WTC11 (cell line): ENCODE data around the gene SLC41A3. TPM values are rescaled to one million over a fixed set of nuclear protein-coding genes. Genes with fewer than 3 reads are reported as not detected.

ENCODE experiments used
- ATAC-seq: fragments of 200-7000 bp; cut with Tn5 transposase; 2 replicates; pipeline ENCODE4 v1.10.0; 2021; ENCODE audit warnings: mild to moderate bottlenecking, moderate library complexity
- CTCF ChIA-PET: fragments of 300-600 bp; sonication (Branson Sonifier 250); formaldehyde crosslinking; loops from one replicate; lab custom pipeline; 2021; ENCODE audit warnings: antibody characterized with exemption; lab: Charles Lee
- POLR2A ChIA-PET: fragments of 350-600 bp; sonication (Branson Sonifier 250); formaldehyde crosslinking; loops from one replicate; lab custom pipeline; 2021; ENCODE audit warnings: antibody characterized with exemption; lab: Charles Lee
- DNase-seq: peaks from one replicate; pipeline ENCODE4 v3.0.0; 2021; ENCODE audit warnings: low spot score
- H3K27ac Mint-ChIP-seq: 2 replicates; pipeline ENCODE4 v1.8.0; 2021; ENCODE audit warnings: mixed read lengths
- H3K27me3 Mint-ChIP-seq: 2 replicates; pipeline ENCODE4 v1.8.0; 2021; ENCODE audit warnings: low read depth, mild to moderate bottlenecking, moderate library complexity, mixed read lengths
- H3K36me3 Mint-ChIP-seq: 2 replicates; pipeline ENCODE4 v1.8.0; 2021; ENCODE audit warnings: mixed read lengths
- H3K4me1 Mint-ChIP-seq: 2 replicates; pipeline ENCODE4 v1.8.0; 2022; ENCODE audit warnings: mixed read lengths
- H3K4me3 Mint-ChIP-seq: 2 replicates; pipeline ENCODE4 v1.8.0; 2021; ENCODE audit warnings: mild to moderate bottlenecking, moderate library complexity, mixed read lengths
- H3K9me3 Mint-ChIP-seq: 2 replicates; pipeline ENCODE4 v1.8.0; 2021; ENCODE audit warnings: mixed read lengths
- AR ChIP-seq: fragments of 250-450 bp; sonication (Bioruptor Pico); IDR thresholded peaks from 2 replicates; pipeline ENCODE4 v1.9.0; 2021; ENCODE audit warnings: mild to moderate bottlenecking
- CBFB ChIP-seq: sonication (generic); formaldehyde crosslinking; IDR thresholded peaks from 2 replicates; pipeline ENCODE4 v1.8.1; 2022; ENCODE audit warnings: mild to moderate bottlenecking, low read depth, missing genetic modification reagents
- CREM ChIP-seq: sonication (generic); formaldehyde crosslinking; IDR thresholded peaks from 2 replicates; pipeline ENCODE4 v1.8.1; 2022; ENCODE audit warnings: mild to moderate bottlenecking, missing genetic modification reagents, moderate library complexity
- E2F5 ChIP-seq: sonication (generic); formaldehyde crosslinking; IDR thresholded peaks from 2 replicates; pipeline ENCODE4 v1.8.1; 2022; ENCODE audit warnings: mild to moderate bottlenecking, moderate library complexity, missing genetic modification reagents
- ELF4 ChIP-seq: sonication (generic); formaldehyde crosslinking; IDR thresholded peaks from 2 replicates; pipeline ENCODE4 v1.8.1; 2022; ENCODE audit warnings: low read depth, mild to moderate bottlenecking, moderate library complexity, missing genetic modification reagents
- EMX1 ChIP-seq: fragments of 250-450 bp; sonication (Bioruptor Pico); IDR thresholded peaks from 2 replicates; pipeline ENCODE4 v1.8.0; 2021; ENCODE audit warnings: mild to moderate bottlenecking
- GRHL2 ChIP-seq: fragments of 250-450 bp; sonication (Bioruptor Pico); IDR thresholded peaks from 2 replicates; pipeline ENCODE4 v1.8.0; 2022; ENCODE audit warnings: mild to moderate bottlenecking, moderate library complexity; ENCODE audit not compliant: insufficient replicate concordance, severe bottlenecking
- KAT7 ChIP-seq: sonication (generic); formaldehyde crosslinking; IDR thresholded peaks from 2 replicates; pipeline ENCODE4 v1.8.1; 2023; ENCODE audit warnings: missing genetic modification reagents, mild to moderate bottlenecking, borderline replicate concordance
- MXD4 ChIP-seq: fragments of 250-450 bp; sonication (Bioruptor Pico); IDR thresholded peaks from 2 replicates; pipeline ENCODE4 v1.8.0; 2021; ENCODE audit warnings: mild to moderate bottlenecking, moderate library complexity, borderline replicate concordance
- NR2C2 ChIP-seq: sonication (generic); formaldehyde crosslinking; IDR thresholded peaks from 2 replicates; pipeline ENCODE4 v1.8.0; 2022; ENCODE audit warnings: mild to moderate bottlenecking, missing genetic modification reagents
- NR3C1 ChIP-seq: sonication (generic); formaldehyde crosslinking; conservative IDR thresholded peaks from 2 replicates; pipeline ENCODE4 v1.8.1; 2023; ENCODE audit warnings: low read depth, mild to moderate bottlenecking, missing genetic modification reagents
- SMAD4 ChIP-seq: sonication (generic); formaldehyde crosslinking; IDR thresholded peaks from 2 replicates; pipeline ENCODE4 v1.8.0; 2022; ENCODE audit warnings: mild to moderate bottlenecking, missing genetic modification reagents
- SP1 ChIP-seq: sonication (generic); formaldehyde crosslinking; conservative IDR thresholded peaks from 2 replicates; pipeline ENCODE4 v1.8.1; 2022; ENCODE audit warnings: missing genetic modification reagents
- ZBTB21 ChIP-seq: sonication (generic); formaldehyde crosslinking; IDR thresholded peaks from 2 replicates; pipeline ENCODE4 v1.8.1; 2023; ENCODE audit warnings: mild to moderate bottlenecking, missing genetic modification reagents, borderline replicate concordance
- ZNF121 ChIP-seq: sonication (generic); formaldehyde crosslinking; IDR thresholded peaks from 2 replicates; pipeline ENCODE4 v1.8.0; 2023; ENCODE audit warnings: missing genetic modification reagents
- ZNF263 ChIP-seq: sonication (generic); formaldehyde crosslinking; IDR thresholded peaks from 2 replicates; pipeline ENCODE4 v1.8.1; 2022; ENCODE audit warnings: low read depth, mild to moderate bottlenecking, moderate library complexity, missing genetic modification reagents
- ZNF512 ChIP-seq: sonication (generic); formaldehyde crosslinking; IDR thresholded peaks from 2 replicates; pipeline ENCODE4 v1.8.1; 2022; ENCODE audit warnings: missing genetic modification reagents, borderline replicate concordance
- total RNA-seq: library from RNA; stranded (reverse); gene quantifications from 3 replicates; pipeline ENCODE4 v1.2.3, GENCODE V29; 2021
- TF ChIP-seq, protein P1 (sequence below): sonication (generic); formaldehyde crosslinking; IDR thresholded peaks from 2 replicates; pipeline ENCODE4 v1.8.1; 2023; ENCODE audit warnings: mild to moderate bottlenecking, moderate library complexity, missing genetic modification reagents
- TF ChIP-seq, protein P2 (sequence below): sonication (generic); formaldehyde crosslinking; IDR thresholded peaks from 2 replicates; pipeline ENCODE4 v1.8.0; 2023; ENCODE audit warnings: missing genetic modification reagents

The SLC41A3 gene
- total RNA-seq, 1 experiment from 2014 or later: 28.4 TPM

DNA sequence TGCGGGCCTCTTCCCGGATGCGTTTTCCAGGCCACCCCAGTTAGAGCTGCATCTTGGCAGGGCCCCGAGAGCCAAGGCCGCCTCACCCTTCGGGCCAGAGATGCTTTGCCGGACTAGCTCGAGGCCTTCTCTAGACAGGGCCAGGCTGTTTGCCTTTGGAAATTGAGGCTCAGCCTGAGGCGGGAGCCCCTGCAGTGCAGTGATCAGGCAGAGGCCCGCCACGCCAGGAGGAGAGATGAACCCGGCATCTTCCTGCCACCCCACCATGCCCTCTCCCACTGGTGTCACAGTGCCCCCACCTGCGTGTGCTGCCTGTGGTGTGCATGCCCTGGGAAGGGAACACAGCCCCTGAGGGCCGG is 123.9 kb downstream of the SLC41A3 start:
- DNase-seq (no peak), ATAC-seq (no peak)
- Mint-ChIP-seq H3K27ac (no peak overlapping the region), H3K27me3 (peaks cover 15% of the 10 kb centered on the region), H3K4me1 (peaks cover 8% of the 10 kb centered on the region; the same call in 1 of the 2 replicates), H3K4me3 (no peak overlapping the region), H3K9me3 (no peaks in the 10 kb centered on the region), H3K36me3 (no peaks in the 10 kb centered on the region)
- ChIA-PET POLR2A (no interaction called here), CTCF (interaction anchor here (1.4 kb wide), 1 partner anchor 12 kb away, joined by 4 read pairs; no protein-coding TSS in a partner anchor)
- TF ChIP-seq, protein P1, sequence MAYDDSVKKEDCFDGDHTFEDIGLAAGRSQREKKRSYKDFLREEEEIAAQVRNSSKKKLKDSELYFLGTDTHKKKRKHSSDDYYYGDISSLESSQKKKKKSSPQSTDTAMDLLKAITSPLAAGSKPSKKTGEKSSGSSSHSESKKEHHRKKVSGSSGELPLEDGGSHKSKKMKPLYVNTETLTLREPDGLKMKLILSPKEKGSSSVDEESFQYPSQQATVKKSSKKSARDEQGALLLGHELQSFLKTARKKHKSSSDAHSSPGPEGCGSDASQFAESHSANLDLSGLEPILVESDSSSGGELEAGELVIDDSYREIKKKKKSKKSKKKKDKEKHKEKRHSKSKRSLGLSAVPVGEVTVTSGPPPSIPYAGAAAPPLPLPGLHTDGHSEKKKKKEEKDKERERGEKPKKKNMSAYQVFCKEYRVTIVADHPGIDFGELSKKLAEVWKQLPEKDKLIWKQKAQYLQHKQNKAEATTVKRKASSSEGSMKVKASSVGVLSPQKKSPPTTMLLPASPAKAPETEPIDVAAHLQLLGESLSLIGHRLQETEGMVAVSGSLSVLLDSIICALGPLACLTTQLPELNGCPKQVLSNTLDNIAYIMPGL (CRISPR knock-in tag): no peak
- no peak for TF ChIP-seq EMX1 (CRISPR knock-in tag)
- TF ChIP-seq ZBTB21 (CRISPR knock-in tag): no peak
- no peak for TF ChIP-seq NR2C2
- no peak for TF ChIP-seq NR3C1 (CRISPR knock-in tag)
- TF ChIP-seq KAT7 (CRISPR knock-in tag): no peak
- TF ChIP-seq ZNF512 (CRISPR knock-in tag): no peak
- no peak for TF ChIP-seq GRHL2 (CRISPR knock-in tag)
- TF ChIP-seq SMAD4: no peak
- TF ChIP-seq ZNF121 (CRISPR knock-in tag): no peak
- TF ChIP-seq CBFB (CRISPR knock-in tag): no peak
- TF ChIP-seq ELF4 (CRISPR knock-in tag): no peak
- TF ChIP-seq CREM (CRISPR knock-in tag): no peak
- TF ChIP-seq ZNF263 (CRISPR knock-in tag): no peak
- no peak for TF ChIP-seq MXD4 (CRISPR knock-in tag)
- no peak for TF ChIP-seq E2F5 (CRISPR knock-in tag)
- TF ChIP-seq SP1 (CRISPR knock-in tag): no peak
- TF ChIP-seq AR (CRISPR knock-in tag): no peak
- TF ChIP-seq, protein P2, sequence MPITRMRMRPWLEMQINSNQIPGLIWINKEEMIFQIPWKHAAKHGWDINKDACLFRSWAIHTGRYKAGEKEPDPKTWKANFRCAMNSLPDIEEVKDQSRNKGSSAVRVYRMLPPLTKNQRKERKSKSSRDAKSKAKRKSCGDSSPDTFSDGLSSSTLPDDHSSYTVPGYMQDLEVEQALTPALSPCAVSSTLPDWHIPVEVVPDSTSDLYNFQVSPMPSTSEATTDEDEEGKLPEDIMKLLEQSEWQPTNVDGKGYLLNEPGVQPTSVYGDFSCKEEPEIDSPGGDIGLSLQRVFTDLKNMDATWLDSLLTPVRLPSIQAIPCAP (CRISPR knock-in tag): no peak
